NCI-H345 treated with DMSO at 0.1 percent for 48 hours (cell line): ENCODE measurements around the gene ZNF236.

Experiments
- DNase-seq: peaks from one replicate; lab custom pipeline; 2025; ENCODE audit not compliant: unreplicated experiment; lab: John Stamatoyannopoulos, UW

ZNF236 gene

GRCh38 chr18:76855594-76855993 lies 33.2 kb downstream of the ZNF236 start:
- DNase-seq: no peak

GRCh38 chr18:76857476-76857875 lies 35.1 kb downstream of the ZNF236 start:
- DNase-seq: no peak

- no peak for DNase-seq
These were observed 37.4 kb downstream of the ZNF236 start for GRCh38 chr18:76859474-76860339.

GRCh38 chr18:76860411-76860810 lies 38.1 kb downstream of the ZNF236 start:
- no peak for DNase-seq

GRCh38 chr18:76866666-76867065 lies 44.3 kb downstream of the ZNF236 start:
- DNase-seq: no peak

- no peak for DNase-seq
These were observed 51.0 kb downstream of the ZNF236 start for GRCh38 chr18:76873311-76873710.

GRCh38 chr18:76873713-76874112 lies 51.4 kb downstream of the ZNF236 start:
- no peak for DNase-seq

GRCh38 chr18:76874642-76875389 lies 52.5 kb downstream of the ZNF236 start:
- no peak for DNase-seq

GRCh38 chr18:76875390-76876325 lies 53.3 kb downstream of the ZNF236 start:
- peak; percentile 18 for DNase-seq

- DNase-seq: no peak
These were observed 56.1 kb downstream of the ZNF236 start for GRCh38 chr18:76878426-76878825.

GRCh38 chr18:76880026-76880425 lies 57.7 kb downstream of the ZNF236 start:
- no peak for DNase-seq

- no peak for DNase-seq
These were observed 59.4 kb downstream of the ZNF236 start for GRCh38 chr18:76881744-76882143.

GRCh38 chr18:76882146-76882545 lies 59.8 kb downstream of the ZNF236 start:
- DNase-seq: no peak

- no peak for DNase-seq
These were observed 62.6 kb downstream of the ZNF236 start for GRCh38 chr18:76885001-76885400.

GRCh38 chr18:76886112-76886511 lies 63.8 kb downstream of the ZNF236 start:
- DNase-seq: no peak

- no peak for DNase-seq
These were observed 66.8 kb downstream of the ZNF236 start for GRCh38 chr18:76889091-76889699.

GRCh38 chr18:76892832-76893231 lies 70.5 kb downstream of the ZNF236 start:
- no peak for DNase-seq

GRCh38 chr18:76894566-76895346 lies 72.4 kb downstream of the ZNF236 start:
- no peak for DNase-seq

GRCh38 chr18:76895498-76895897 lies 73.1 kb downstream of the ZNF236 start:
- no peak for DNase-seq

- no peak for DNase-seq
These were observed 74.3 kb downstream of the ZNF236 start for GRCh38 chr18:76896677-76897076.
